Osteocyte (in vitro differentiated cells): ENCODE data around the gene NFKBIA. TPM values are rescaled to one million over a fixed set of nuclear protein-coding genes. Genes with fewer than 3 reads are reported as not detected.

Source experiments
- DNase-seq: peaks from one replicate; pipeline ENCODE4 v3.0.0; 2021; ENCODE audit warnings: mixed read lengths; ENCODE audit not compliant: unreplicated experiment; ENCODE audit errors: extremely low spot score
- H3K27ac Mint-ChIP-seq: one replicate; pipeline ENCODE4 v1.8.0; 2021; ENCODE audit warnings: mild to moderate bottlenecking, mixed read lengths; ENCODE audit not compliant: unreplicated experiment
- H3K27me3 Mint-ChIP-seq: one replicate; pipeline ENCODE4 v1.8.0; 2021; ENCODE audit warnings: mixed read lengths; ENCODE audit not compliant: unreplicated experiment
- H3K36me3 Mint-ChIP-seq: one replicate; pipeline ENCODE4 v1.8.0; 2021; ENCODE audit warnings: mixed read lengths; ENCODE audit not compliant: unreplicated experiment
- H3K4me1 Mint-ChIP-seq: one replicate; pipeline ENCODE4 v1.8.0; 2021; ENCODE audit warnings: mixed read lengths; ENCODE audit not compliant: unreplicated experiment
- H3K4me3 Mint-ChIP-seq: one replicate; pipeline ENCODE4 v1.8.0; 2021; ENCODE audit warnings: mild to moderate bottlenecking, moderate library complexity, mixed read lengths; ENCODE audit not compliant: unreplicated experiment
- H3K9me3 Mint-ChIP-seq: one replicate; pipeline ENCODE4 v1.8.0; 2021; ENCODE audit warnings: mixed read lengths; ENCODE audit not compliant: unreplicated experiment
- total RNA-seq: library from RNA; stranded (reverse); gene quantifications from 2 replicates; pipeline ENCODE4 v1.2.1, GENCODE V29; 2021
- TF ChIP-seq, protein P1 (sequence below): fragments of 200-600 bp; sonication (generic); IDR thresholded peaks from 2 replicates; pipeline ENCODE4 v1.5.0; 2021; ENCODE audit warnings: antibody characterized with exemption, mild to moderate bottlenecking, moderate library complexity

The NFKBIA gene
- total RNA-seq, 1 donor from 2014 or later, result 58.9 TPM

DNA sequence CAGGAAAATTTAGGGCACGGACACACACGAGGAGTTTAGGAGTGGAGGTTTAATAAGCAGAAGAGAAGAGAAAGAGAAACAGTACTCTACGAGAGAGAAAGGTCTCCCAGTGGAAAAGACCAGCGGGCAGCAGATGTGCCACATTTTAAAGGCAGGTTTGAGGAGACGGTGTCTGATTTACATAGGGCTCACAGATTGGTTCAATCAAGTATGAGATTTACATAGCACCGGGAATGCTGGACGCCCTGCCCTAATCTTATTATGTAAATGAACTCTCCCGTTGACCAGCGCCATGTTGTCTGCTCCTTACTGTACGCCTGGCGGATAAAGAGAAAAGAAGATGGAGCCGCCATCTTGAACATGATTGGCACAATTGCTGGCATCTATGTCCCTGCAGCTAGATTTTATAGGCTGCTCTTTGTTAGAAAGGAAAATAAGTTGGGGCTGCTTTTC lies 17.9 kb downstream of the NFKBIA start:
- H3K27ac Mint-ChIP-seq, result peak overlapping the region; percentile 98
- DNase-seq, result no peak

DNA sequence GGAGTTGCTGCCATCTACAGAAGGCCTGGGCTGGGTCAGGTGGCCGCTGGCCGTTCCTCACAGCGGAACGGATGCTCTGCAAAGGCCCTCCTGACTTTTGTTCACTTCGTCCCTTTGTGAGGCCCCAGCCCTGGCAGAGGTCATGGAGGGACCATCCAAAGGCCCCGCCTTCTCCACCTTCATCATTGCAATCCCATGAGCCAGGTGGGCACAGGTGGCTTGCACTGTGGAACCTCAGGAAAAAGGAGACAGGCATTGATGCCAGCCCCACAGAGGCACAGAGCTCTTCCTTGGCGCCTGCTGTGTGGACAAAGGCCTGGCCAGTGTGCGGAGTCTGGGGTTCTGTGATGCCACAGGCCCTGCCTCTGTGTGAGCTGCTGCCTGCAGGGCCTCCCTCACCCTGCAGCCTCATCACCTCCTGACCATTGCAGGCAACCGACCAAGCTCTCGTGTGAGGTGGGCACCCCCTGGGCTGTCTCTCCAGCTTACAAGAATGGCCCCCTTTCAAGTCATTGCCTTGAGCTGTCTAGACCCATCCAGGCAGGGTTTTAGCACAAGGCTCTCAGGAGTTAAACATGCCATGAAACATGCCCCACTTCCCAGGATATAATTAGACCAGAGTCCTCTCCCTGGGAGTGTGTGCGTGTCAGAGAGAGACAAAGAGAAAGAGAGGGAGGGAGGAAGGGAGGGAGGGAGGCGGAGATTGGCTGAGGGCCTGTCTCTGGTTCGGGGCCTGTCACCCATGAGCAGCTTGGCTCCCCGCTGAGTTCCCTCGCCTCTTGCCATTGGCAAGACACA lies 19.3 kb downstream of the NFKBIA start:
- Mint-ChIP-seq H3K27me3 (no peaks in the 10 kb centered on the region), H3K36me3 (no peaks in the 10 kb centered on the region), H3K9me3 (no peaks in the 10 kb centered on the region), H3K4me3 (no peak overlapping the region), H3K4me1 (peaks cover 60% of the 10 kb centered on the region), H3K27ac (peak overlapping the region; percentile 98)
- peak; percentile 96 for DNase-seq
- TF ChIP-seq, protein P1, sequence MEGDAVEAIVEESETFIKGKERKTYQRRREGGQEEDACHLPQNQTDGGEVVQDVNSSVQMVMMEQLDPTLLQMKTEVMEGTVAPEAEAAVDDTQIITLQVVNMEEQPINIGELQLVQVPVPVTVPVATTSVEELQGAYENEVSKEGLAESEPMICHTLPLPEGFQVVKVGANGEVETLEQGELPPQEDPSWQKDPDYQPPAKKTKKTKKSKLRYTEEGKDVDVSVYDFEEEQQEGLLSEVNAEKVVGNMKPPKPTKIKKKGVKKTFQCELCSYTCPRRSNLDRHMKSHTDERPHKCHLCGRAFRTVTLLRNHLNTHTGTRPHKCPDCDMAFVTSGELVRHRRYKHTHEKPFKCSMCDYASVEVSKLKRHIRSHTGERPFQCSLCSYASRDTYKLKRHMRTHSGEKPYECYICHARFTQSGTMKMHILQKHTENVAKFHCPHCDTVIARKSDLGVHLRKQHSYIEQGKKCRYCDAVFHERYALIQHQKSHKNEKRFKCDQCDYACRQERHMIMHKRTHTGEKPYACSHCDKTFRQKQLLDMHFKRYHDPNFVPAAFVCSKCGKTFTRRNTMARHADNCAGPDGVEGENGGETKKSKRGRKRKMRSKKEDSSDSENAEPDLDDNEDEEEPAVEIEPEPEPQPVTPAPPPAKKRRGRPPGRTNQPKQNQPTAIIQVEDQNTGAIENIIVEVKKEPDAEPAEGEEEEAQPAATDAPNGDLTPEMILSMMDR, result no peak

More for the DNA sequence above, 17.9 kb downstream of the NFKBIA start:
- TF ChIP-seq, protein P1, result no peak
- Mint-ChIP-seq H3K27me3 (no peaks in the 10 kb centered on the region), H3K4me3 (peak overlapping the region; percentile 21), H3K4me1 (peaks cover 64% of the 10 kb centered on the region), H3K36me3 (no peaks in the 10 kb centered on the region), H3K9me3 (no peaks in the 10 kb centered on the region)

DNA sequence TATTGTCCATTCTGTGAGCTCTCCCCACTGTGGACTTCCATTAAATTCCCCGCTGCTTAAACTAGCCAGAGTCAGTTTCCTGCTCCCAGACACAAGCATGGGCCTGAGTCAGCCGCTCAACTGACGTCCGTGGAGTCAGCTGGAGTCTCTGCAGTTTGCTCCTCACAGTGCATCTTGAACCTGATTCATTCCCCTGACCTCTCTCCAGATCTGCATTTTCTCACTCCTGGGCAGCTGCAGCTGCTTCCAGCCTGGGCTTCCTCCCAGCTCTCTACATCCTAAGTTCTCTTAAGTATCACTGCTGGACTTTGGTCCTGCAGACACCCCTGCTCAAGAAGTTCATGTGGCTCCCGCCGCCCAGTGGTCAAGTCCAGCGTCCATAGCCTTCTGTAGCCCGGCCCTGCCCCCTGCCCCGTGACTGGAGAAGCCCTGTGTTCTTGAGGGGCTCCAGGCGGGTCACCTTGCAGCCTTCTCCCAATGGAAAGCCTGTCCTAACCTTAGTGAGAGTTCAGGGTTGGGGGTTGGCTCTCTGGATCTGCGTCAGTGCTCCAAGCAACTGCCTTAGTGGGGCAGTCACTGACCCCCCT lies 20.0 kb downstream of the NFKBIA start:
- Mint-ChIP-seq H3K9me3 (no peaks in the 10 kb centered on the region), H3K27me3 (no peaks in the 10 kb centered on the region), H3K27ac (peak overlapping the region; percentile 98), H3K4me1 (peaks cover 62% of the 10 kb centered on the region), H3K4me3 (no peak overlapping the region), H3K36me3 (no peaks in the 10 kb centered on the region)
- no peak for DNase-seq
- TF ChIP-seq, protein P1, result no peak

DNA sequence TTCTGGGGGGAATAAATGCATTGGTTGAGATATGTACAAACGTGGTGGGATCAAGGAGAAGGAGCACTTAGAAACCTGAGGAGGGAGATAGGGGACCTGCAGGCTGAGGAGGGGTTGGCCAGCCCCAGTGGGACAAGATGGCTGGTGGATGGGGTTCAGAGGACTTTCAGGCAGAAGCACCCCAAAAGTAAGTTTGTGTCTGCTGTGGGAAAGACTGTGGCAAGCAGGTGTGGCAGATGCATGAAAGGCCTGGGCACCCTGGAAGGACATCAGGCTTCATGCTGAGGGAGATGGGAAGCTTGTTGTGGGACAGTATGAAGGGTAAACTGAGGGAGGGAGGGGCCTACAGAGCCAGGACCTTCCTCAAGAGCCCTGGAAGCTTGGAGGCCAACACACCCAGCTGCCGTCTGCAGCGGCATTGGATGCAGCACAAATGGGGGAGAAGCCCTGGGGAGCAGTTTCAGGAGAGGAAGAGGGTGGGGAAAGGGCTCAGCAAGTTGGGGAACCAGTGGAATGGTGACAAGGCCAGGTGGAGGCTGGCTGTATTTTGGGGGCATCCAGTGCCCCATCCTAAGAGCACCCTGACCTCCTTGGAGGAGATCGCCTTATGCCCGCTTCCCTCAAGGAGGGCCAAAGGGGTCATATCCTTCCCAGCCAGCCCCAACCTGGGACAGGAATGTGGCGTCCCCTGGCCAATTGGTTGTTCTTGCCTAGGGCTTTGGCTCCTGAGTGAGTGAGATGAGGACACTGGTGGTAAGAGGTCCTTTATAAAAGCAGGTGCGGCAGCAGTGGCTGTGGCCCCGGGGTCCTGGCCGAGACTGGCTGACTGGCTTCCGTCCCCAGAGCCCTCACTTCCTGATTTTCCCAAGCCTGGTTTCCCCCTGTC lies 20.7 kb downstream of the NFKBIA start:
- Mint-ChIP-seq H3K27ac (peak overlapping the region; percentile 98), H3K27me3 (no peaks in the 10 kb centered on the region), H3K4me1 (peaks cover 66% of the 10 kb centered on the region), H3K4me3 (no peak overlapping the region), H3K9me3 (no peaks in the 10 kb centered on the region), H3K36me3 (no peaks in the 10 kb centered on the region)
- no peak for DNase-seq
- TF ChIP-seq, protein P1, result no peak
